H9 (cell line): ENCODE data around the gene ITM2B. TPM values are rescaled to one million over a fixed set of nuclear protein-coding genes. Genes with fewer than 3 reads are reported as not detected.

Experiments
- DNase-seq: peaks from one replicate; pipeline ENCODE4 v3.0.0-alpha.2; 2017
- H2AFZ ChIP-seq: one replicate; pipeline ENCODE4 v1.6.1; 2013; ENCODE audit warnings: mild to moderate bottlenecking, low read length, control low read depth, moderate library complexity
- H2AK5ac ChIP-seq: 2 replicates; pipeline ENCODE4 v1.6.1; 2013; ENCODE audit warnings: low read length, control low read depth, mixed read lengths; ENCODE audit not compliant: insufficient read length
- H2BK120ac ChIP-seq: one replicate; pipeline ENCODE4 v1.6.1; 2013; ENCODE audit warnings: low read depth, mild to moderate bottlenecking, low read length, control low read depth, inconsistent platforms; ENCODE audit not compliant: poor library complexity, severe bottlenecking
- H2BK12ac ChIP-seq: 2 replicates; pipeline ENCODE4 v1.6.1; 2013; ENCODE audit warnings: low read length, control low read depth, mixed read lengths, low read depth; ENCODE audit not compliant: insufficient read length
- H2BK15ac ChIP-seq: 2 replicates; pipeline ENCODE4 v1.6.1; 2013; ENCODE audit warnings: low read depth, low read length, control low read depth
- H2BK20ac ChIP-seq: one replicate; pipeline ENCODE4 v1.6.1; 2013; ENCODE audit warnings: low read depth, mild to moderate bottlenecking, low read length, control low read depth, inconsistent platforms; ENCODE audit not compliant: poor library complexity, severe bottlenecking
- H2BK5ac ChIP-seq: 2 replicates; pipeline ENCODE4 v1.6.1; 2013; ENCODE audit warnings: low read length, control low read depth, mixed read lengths; ENCODE audit not compliant: insufficient read length
- H3K14ac ChIP-seq: 2 replicates; pipeline ENCODE4 v1.6.1; 2013; ENCODE audit warnings: low read length, control low read depth; ENCODE audit not compliant: insufficient read depth
- H3K18ac ChIP-seq: 2 replicates; pipeline ENCODE4 v1.6.1; 2013; ENCODE audit warnings: low read depth, mild to moderate bottlenecking, mixed read lengths, low read length, control low read depth; ENCODE audit not compliant: insufficient read length
- H3K23ac ChIP-seq: 2 replicates; pipeline ENCODE4 v1.6.1; 2013; ENCODE audit warnings: low read length, control low read depth, mixed read lengths, low read depth; ENCODE audit not compliant: insufficient read length
- H3K23me2 ChIP-seq: 2 replicates; pipeline ENCODE4 v1.6.1; 2013; ENCODE audit warnings: low read depth, mild to moderate bottlenecking, mixed read lengths, low read length, control low read depth; ENCODE audit not compliant: insufficient read length, poor library complexity, severe bottlenecking
- H3K27ac ChIP-seq: 2 replicates; pipeline ENCODE4 v1.5.1; 2013; ENCODE audit warnings: low read length, control low read depth, mixed read lengths, low read depth; ENCODE audit not compliant: insufficient read length
- H3K27me3 ChIP-seq: 2 replicates; pipeline ENCODE4 v1.6.1; 2013; ENCODE audit warnings: low read length, control low read depth, inconsistent platforms; ENCODE audit not compliant: insufficient read depth
- H3K4ac ChIP-seq: 2 replicates; pipeline ENCODE4 v1.6.1; 2013; ENCODE audit warnings: low read depth, mild to moderate bottlenecking, control low read depth, inconsistent platforms, low read length, moderate library complexity
- H3K4me1 ChIP-seq: 2 replicates; pipeline ENCODE4 v1.6.1; 2013; ENCODE audit warnings: low read length, control low read depth, inconsistent platforms; ENCODE audit not compliant: insufficient read depth
- H3K4me2 ChIP-seq: 2 replicates; pipeline ENCODE4 v1.6.1; 2013; ENCODE audit warnings: low read length, control low read depth, mixed read lengths; ENCODE audit not compliant: insufficient read length, insufficient read depth
- H3K56ac ChIP-seq: 2 replicates; pipeline ENCODE4 v1.6.1; 2013; ENCODE audit warnings: low read depth, mild to moderate bottlenecking, mixed read lengths, low read length, control low read depth; ENCODE audit not compliant: insufficient read length
- H3K79me1 ChIP-seq: 2 replicates; pipeline ENCODE4 v1.6.1; 2013; ENCODE audit warnings: low read depth, mild to moderate bottlenecking, moderate library complexity, low read length, control low read depth, inconsistent platforms; ENCODE audit not compliant: insufficient read depth, poor library complexity, severe bottlenecking
- H3K79me2 ChIP-seq: 2 replicates; pipeline ENCODE4 v1.6.1; 2013; ENCODE audit warnings: low read length, control low read depth, inconsistent platforms; ENCODE audit not compliant: insufficient read depth
- H3K9ac ChIP-seq: 2 replicates; pipeline ENCODE4 v1.6.1; 2013; ENCODE audit warnings: low read length, control low read depth, mixed read lengths; ENCODE audit not compliant: insufficient read length; ENCODE audit errors: extremely low read depth
- H3K9me3 ChIP-seq: one replicate; pipeline ENCODE4 v1.6.1; 2013; ENCODE audit warnings: low read depth, low read length, inconsistent platforms; ENCODE audit not compliant: control insufficient read depth
- H3T11ph ChIP-seq: one replicate; pipeline ENCODE4 v1.6.1; 2013; ENCODE audit warnings: mild to moderate bottlenecking, low read length, control low read depth, inconsistent platforms
- H4K20me1 ChIP-seq: one replicate; pipeline ENCODE4 v1.6.1; 2013; ENCODE audit not compliant: control insufficient read depth, insufficient read length, insufficient read depth
- H4K5ac ChIP-seq: 2 replicates; pipeline ENCODE4 v1.6.1; 2013; ENCODE audit warnings: low read depth, mild to moderate bottlenecking, mixed read lengths, low read length, control low read depth; ENCODE audit not compliant: insufficient read length
- H4K8ac ChIP-seq: replicated peaks from 2 replicates; pipeline ENCODE4 v1.6.1; 2013; ENCODE audit warnings: low read length, control low read depth, mixed read lengths, low read depth; ENCODE audit not compliant: insufficient read length
- H4K91ac ChIP-seq: 2 replicates; pipeline ENCODE4 v1.6.1; 2013; ENCODE audit warnings: low read depth, mild to moderate bottlenecking, moderate library complexity, mixed read lengths, low read length, control low read depth; ENCODE audit not compliant: insufficient read length
- H3K27ac Mint-ChIP-seq, 3 experiments: 2 replicates in 2 of 3; 3 replicates in 1 of 3; pipeline ENCODE4 v1.8.0; 2020 to 2021; ENCODE audit warnings: mixed read lengths in 3 of 3, mild to moderate bottlenecking in 1 of 3, moderate library complexity in 1 of 3
- H3K27me3 Mint-ChIP-seq: 2 replicates; pipeline ENCODE4 v1.8.0; 2021; ENCODE audit warnings: low read depth, mild to moderate bottlenecking, moderate library complexity, mixed read lengths
- H3K36me3 Mint-ChIP-seq, 3 experiments: 2 replicates in 2 of 3; 3 replicates in 1 of 3; pipeline ENCODE4 v1.8.0; 2020 to 2021; ENCODE audit warnings: low read depth in 3 of 3, mixed read lengths in 3 of 3; ENCODE audit not compliant: insufficient read depth in 1 of 3
- H3K4me1 Mint-ChIP-seq, 2 experiments: 2 replicates each; pipeline ENCODE4 v1.8.0; 2020; ENCODE audit warnings: mixed read lengths in 2 of 2
- H3K4me3 Mint-ChIP-seq, 2 experiments: 2 replicates in 1 of 2; 3 replicates in 1 of 2; pipeline ENCODE4 v1.8.0; 2020 to 2021; ENCODE audit warnings: mild to moderate bottlenecking in 2 of 2, mixed read lengths in 2 of 2, moderate library complexity in 1 of 2
- H3K9me3 Mint-ChIP-seq, 2 experiments: 2 replicates in 1 of 2; 3 replicates in 1 of 2; pipeline ENCODE4 v1.8.0; 2020; ENCODE audit warnings: mild to moderate bottlenecking in 2 of 2, mixed read lengths in 2 of 2, moderate library complexity in 1 of 2
- WGBS: extraction: QIAGEN DNeasy Blood & Tissue Kit; methylation state at CpG from one replicate; pipeline ENCODE4 v1.1.7; 2013; ENCODE audit warnings: missing lambda C conversion rate, low lambda C conversion rate, mixed read lengths; ENCODE audit not compliant: insufficient read length; ENCODE audit errors: extremely low coverage; 5-methylcytosine and 5-hydroxymethylcytosine counted together
- total RNA-seq: library from RNA; stranded (reverse); gene quantifications from 2 replicates; pipeline ENCODE4 v1.2.1, GENCODE V29; 2021
- TF ChIP-seq, protein P1 (sequence below): fragments of 200-600 bp; sonication (generic); conservative IDR thresholded peaks from 3 replicates; pipeline ENCODE4 v1.8.0; 2021; ENCODE audit warnings: antibody characterized with exemption, mild to moderate bottlenecking

Gene ITM2B
- total RNA-seq, 1 experiment from 2014 or later = 175 TPM

DNA sequence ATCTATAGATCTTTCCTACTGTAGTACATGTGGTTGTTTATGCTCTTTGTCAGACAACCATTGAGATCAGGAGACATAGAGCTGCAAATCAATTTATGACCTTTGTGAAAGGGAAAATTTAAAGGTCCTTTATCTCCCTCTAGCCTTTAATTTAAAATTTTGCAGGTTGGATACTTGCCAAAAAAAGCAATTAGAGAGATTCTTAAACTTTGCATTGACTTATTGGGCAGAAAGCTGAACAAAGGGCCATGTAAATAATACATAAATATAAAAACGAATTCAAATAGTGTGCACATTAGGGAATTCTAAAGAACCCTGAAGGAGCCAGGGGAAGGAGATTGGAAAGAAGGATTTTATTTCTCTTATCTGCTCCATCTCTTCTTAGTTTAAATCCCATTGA lies 48.5 kb downstream of the ITM2B start:
- no peak overlapping the region for H3K4me2 ChIP-seq
- H4K5ac ChIP-seq = no peak overlapping the region
- no peaks in the 10 kb centered on the region for H3K36me3 Mint-ChIP-seq
- H3K4me1 Mint-ChIP-seq = no peaks in the 10 kb centered on the region
- no peak overlapping the region for H2BK15ac ChIP-seq
- H3K56ac ChIP-seq = no peak overlapping the region
- H3K9me3 Mint-ChIP-seq = no peaks in the 10 kb centered on the region
- no peak overlapping the region for H3K4ac ChIP-seq
- H4K20me1 ChIP-seq = no peaks in the 10 kb centered on the region
- H2AFZ ChIP-seq = no peak overlapping the region
- no peaks in the 10 kb centered on the region for H3K79me2 ChIP-seq
- H3K27ac ChIP-seq = no peak overlapping the region
- no peaks in the 10 kb centered on the region; the same call in 1 of the 2 replicates for H3K4me1 ChIP-seq
- H3K27me3 Mint-ChIP-seq = no peaks in the 10 kb centered on the region
- H3K23me2 ChIP-seq = no peaks in the 10 kb centered on the region
- H4K91ac ChIP-seq = no peak overlapping the region
- H2BK20ac ChIP-seq = no peak overlapping the region
- no peak overlapping the region for H3K27ac Mint-ChIP-seq
- no peak overlapping the region for H3K23ac ChIP-seq
- H3T11ph ChIP-seq = no peak overlapping the region
- TF ChIP-seq, protein P1, sequence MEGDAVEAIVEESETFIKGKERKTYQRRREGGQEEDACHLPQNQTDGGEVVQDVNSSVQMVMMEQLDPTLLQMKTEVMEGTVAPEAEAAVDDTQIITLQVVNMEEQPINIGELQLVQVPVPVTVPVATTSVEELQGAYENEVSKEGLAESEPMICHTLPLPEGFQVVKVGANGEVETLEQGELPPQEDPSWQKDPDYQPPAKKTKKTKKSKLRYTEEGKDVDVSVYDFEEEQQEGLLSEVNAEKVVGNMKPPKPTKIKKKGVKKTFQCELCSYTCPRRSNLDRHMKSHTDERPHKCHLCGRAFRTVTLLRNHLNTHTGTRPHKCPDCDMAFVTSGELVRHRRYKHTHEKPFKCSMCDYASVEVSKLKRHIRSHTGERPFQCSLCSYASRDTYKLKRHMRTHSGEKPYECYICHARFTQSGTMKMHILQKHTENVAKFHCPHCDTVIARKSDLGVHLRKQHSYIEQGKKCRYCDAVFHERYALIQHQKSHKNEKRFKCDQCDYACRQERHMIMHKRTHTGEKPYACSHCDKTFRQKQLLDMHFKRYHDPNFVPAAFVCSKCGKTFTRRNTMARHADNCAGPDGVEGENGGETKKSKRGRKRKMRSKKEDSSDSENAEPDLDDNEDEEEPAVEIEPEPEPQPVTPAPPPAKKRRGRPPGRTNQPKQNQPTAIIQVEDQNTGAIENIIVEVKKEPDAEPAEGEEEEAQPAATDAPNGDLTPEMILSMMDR = no peak
- H2BK12ac ChIP-seq = no peak overlapping the region
- no peak overlapping the region for H2AK5ac ChIP-seq
- H3K9me3 ChIP-seq = no peaks in the 10 kb centered on the region
- WGBS = no CpG with 5 or more reads among the region's 1 CpG
- no peak overlapping the region for H2BK120ac ChIP-seq
- no peak overlapping the region for H3K14ac ChIP-seq
- no peaks in the 10 kb centered on the region for H3K27me3 ChIP-seq
- no peak overlapping the region for H3K9ac ChIP-seq
- H3K18ac ChIP-seq = no peak overlapping the region
- no peak overlapping the region for H4K8ac ChIP-seq
- H2BK5ac ChIP-seq = no peak overlapping the region
- no peak overlapping the region for H3K4me3 Mint-ChIP-seq
- H3K79me1 ChIP-seq = no peaks in the 10 kb centered on the region
- DNase-seq = no peak
